HG02870 (cell line): ENCODE measurements around the gene IER3.
A peak's percentile ranks its signal among the peaks of the same experiment; 100 is the strongest.
"Not testable (repeated sequence)": the region's sequence is repeated elsewhere in the genome, so short reads cannot be mapped to it uniquely, and the experiment has no call there.

Experiments
- ATAC-seq: cut with Tn5 transposase; IDR thresholded peaks from one replicate; pipeline ENCODE4 v1.9.1; 2021; ENCODE audit warnings: mild to moderate bottlenecking, moderate library complexity; ENCODE audit not compliant: unreplicated experiment

Gene IER3

DNA sequence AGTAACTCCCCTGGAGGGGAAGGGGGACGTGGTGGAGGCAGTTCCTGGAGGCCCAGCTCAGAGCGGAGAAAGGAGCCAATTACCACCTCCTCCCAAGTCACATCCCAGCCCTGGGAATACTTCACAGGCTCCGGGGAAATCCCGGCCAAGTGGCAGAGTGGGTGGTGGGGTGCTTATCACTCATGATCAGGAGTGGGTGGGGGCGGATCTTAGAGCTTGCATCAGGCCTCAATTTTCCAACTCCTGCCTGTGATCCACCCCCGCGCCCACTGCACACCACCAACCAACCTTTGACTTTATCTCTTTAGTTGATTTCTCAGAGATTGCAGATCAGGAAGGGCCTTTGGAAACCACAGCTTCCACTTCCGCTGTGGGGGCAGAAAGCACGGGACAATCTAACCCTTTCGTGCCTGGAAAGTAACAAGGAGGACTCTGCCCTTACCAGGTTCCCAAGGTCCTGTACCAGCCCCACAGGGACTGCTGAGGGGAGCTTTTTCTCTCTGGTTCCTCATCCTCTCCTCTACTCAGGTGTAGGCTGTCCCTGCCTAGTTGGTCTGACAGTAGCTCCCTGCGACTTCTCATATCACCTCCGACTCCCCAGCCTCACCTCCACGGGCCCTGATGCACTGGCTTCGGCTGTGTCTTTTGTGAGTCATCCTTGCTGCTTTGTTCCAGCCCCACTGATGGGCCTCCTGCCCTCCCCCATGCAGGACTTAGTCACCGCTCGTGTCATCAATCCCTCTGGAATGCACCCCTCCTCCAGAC lies 24.9 kb upstream of the IER3 start:
- no peak for ATAC-seq

DNA sequence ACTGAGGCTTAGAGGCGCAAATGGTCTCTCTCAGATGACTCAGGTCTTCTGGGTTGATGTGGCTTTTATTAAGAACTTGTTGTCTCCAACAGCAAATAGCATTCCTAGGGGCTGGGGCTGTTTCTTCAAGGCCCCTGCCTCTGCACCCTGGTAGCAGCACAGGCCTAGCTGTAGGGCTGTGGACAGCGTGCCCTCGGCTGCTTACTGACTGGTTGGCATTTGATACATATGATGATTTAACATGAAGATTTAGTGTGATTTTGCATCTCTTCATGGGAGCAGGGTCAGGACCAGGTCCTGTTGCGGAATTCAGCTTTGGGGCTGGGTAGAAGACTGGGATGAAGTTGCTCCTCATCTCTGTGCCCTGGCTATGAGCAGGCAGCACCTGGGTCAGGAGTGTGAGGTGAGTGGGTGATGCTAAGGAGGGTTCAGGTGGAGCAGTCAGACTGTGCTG lies 24.3 kb upstream of the IER3 start:
- ATAC-seq, result no peak

DNA sequence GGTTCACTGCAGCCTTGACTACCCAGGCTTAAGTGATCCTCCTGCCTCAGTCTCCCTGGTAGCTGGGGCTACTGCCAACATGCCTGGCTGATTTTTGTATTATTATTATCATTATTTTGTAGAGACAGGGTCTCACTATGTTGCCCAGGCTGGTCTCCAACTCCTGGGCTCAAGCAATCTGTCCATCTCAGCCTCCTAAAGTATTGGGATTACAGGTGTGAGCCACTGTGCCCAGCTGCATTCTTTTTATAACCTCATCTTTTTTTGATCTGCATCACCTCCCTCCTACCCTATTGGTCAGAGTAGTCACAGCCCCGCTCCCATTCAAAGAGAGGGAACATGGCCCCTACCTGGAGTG lies 23.6 kb upstream of the IER3 start:
- no peak for ATAC-seq

DNA sequence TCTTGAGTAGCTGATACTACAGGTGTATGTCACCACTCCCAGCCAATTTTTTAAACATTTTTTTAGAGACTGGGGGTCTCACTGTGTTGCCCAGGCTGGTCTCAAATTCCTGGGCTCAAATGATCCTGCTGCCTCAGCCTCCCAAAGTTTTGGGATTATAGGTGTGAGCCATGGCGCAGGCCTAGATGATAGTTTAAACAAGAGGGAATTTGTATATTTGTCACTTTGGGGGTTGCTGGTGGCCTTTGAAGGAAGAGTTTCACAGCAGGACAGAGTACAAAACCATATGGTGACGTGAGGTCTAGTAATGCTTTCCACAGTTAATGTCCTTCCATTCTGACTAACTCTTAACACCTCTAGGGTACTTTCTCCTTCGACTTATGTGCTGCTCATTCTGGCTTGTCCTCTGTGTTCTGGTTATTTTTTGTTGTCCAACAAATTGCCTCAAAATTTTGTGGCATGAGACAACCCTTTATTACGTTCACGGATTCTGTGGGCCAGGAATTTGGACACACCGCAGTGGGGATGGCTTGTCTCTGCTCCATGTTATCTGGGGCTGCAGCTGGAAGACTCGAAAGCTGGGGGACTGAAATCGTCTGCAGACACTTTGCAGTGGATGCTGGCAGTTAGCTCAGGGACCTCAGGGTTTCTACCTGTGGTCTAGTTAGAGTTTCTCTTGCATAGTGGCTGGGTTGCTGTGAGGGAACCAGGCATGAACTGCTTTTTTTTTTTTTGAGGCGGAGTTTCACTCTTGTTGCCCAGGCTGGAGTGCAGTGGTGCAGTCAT lies 23.0 kb upstream of the IER3 start:
- peak; percentile 62 for ATAC-seq

DNA sequence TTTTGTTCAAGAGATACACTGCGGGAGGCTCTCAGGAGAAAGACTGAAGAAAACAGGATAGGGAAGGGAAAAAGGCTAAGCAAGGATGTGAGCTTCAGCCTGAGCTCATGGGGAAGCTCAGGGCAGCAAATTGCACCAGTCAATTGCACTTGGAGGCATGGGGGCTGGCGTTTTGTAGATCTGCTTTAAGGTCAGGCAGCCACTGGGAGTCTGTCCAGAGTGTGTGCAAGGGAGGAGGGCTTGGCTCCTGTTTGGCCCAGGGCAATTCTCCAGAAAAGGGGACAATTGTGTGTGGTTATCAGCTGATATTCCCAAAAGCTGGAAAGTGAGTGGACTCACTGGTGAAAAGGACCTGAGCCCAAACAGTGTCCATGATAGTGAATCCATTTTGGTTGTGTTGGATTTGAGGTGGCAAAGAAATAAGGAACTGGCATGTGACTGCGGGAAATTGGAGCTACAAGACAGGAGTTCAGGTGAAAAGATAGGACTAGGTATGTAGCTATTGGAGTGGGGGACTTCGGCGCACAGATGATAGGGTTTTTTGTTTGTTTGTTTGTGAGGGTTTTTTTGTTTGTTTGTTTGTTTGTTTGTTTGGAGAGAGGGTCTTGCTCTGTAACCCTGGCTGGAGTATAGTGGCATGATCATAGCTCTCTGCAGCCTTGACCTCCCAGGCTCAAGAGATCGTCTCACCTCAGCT lies 22.3 kb upstream of the IER3 start:
- no peak for ATAC-seq

DNA sequence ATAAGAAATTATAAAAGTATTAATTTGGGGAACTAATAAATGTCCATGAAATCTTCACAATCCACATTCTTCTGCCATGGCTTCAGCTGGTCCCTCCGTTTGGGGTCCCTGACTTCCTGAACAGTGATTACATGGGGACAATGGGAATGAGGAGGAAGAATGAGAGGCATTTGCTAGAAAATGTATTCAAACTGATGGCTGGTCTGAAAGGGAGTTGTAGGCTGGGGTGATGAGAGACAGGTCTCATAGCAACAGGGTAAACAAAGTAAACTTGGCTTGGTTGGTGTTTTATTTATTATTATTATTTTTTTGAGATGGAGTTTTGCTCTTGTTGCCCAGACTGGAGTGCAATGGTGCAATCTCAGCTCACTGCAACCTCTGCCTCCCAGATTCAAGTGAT lies 21.1 kb upstream of the IER3 start:
- ATAC-seq, result not testable (repeated sequence)

DNA sequence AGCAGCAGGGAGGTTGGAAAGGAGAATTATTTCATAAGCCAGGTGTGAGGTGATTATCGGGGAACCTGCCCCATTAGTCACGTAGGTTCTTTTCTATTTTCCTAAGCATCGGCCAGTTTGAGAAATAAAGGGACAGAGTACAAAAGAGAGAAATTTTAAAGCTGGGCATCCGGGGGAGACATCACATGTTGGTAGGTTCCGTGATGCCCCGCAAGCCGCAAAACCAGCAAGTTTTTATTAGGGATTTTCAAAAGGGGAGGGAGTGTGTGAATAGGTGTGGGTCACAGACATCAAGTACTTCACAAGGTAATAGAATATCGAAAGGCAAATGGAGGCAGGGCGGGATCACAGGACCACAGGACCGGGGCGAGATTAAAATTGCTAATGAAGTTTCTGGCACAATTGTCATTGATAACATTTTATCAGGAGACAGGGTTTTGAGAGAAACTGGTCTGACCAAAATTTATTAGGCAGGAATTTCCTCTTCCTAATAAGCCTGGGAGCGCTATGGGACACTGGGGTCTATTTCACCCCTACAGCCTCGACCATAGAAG lies 20.2 kb upstream of the IER3 start:
- ATAC-seq, result not testable (repeated sequence)

DNA sequence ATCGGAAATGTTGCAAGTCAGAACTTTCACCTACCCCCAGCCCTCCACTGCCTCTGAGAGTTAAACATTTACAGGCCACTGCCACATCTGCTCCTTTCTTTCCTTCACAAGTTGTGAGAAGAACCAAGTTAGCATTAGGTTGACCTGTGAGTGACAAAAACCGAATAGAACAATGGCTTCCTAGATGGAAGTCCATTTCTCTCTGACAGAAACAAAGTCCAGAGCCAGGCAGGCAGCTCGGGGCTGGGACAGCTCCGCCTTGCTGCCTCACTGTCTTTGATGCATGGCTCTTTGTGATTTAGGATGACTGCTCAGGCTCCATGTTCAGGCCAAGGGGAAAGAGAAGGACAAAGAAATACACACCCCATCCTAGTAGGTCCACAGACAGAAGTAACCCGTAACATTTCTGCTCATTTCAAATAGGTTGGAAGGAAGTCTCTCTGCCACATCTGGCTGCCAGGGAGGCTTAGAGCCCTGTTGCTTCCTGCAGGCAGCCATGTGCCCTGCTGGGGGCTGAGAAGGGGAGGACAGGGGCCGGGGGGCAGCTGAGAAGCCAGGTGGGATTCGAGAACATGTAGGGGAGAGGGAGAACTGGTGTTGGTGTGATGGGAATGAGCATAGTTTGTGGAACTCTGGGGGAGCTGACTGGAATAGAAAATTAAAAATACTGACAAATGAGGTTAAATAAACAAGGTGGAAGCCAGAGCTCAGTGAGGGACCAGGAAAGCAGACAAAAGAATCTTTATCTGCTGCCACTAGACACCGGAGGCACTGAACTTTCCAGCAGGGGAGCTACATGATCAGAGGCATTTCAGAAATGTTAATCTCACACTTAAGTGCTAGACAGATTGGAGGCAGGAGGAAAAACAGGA lies 19.5 kb upstream of the IER3 start:
- ATAC-seq, result no peak

DNA sequence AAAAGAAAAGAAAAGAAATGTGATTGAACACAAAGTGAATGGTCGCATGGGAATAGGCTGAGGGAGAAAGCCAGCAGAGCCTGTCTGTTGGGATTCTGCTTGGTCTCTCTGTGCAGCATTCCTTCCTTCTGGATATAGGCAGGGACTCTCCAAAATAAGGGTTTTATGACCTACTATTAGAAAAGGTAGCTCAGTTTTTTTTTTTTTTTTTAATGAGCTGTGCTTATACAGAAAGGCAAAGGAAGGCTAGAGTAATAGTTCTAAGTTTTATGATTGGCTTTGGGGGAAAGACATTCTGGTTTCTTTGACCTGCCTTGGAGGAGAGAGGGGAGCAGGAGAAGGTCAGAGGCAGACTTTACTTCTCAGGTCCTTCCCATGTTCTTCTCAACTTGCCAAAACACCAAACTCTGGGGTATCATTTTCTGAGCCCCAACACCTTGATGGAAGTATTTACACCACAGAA lies 18.8 kb upstream of the IER3 start:
- ATAC-seq, result no peak

DNA sequence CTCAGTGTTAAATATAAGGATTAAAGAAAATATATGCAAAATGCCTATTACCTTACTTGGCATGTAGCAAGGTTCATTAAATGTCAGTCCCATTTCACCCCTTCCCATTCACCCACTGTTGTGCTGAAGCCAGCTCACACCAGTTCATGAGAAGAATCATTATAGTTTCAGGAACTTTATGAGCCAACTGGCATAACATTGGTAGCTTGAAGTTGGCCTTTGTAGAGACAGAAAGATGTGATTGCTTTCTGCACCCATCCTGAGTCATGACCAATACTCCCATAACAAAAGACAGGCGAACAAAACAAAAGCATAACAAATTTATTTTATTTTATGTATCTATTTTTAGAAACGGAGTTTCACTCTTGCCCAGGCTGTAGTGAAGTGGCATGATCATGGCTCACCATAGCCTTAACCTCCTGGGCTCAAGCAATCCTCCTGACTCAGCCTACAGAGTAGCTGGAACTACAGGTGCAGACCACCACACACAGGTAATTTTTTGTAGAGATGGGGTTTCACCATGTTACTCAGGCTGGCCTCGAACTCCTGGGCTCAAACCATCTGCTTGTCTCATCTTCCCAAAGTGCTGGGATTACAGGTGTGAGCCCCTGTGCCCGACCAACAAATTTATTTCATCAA lies 17.6 kb upstream of the IER3 start:
- ATAC-seq, result no peak

DNA sequence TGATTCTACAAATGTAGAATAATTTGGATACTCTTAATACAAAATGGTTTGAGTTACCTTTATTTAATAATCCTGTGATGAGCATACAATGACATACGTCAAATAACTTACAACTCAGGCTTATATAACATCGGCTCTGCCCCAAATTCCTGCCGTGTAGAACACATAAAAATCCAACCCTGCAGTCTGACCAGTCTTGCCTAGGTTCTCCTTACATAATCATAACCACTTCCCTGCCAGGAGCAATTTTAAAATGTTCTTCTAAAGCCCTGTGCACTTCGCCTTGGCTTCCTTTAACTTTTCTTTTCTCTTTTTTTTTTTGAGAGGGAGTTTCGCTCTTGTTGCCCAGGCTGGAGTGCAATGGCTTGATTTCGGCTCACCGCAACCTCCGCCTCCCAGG lies 16.2 kb upstream of the IER3 start:
- no peak for ATAC-seq

DNA sequence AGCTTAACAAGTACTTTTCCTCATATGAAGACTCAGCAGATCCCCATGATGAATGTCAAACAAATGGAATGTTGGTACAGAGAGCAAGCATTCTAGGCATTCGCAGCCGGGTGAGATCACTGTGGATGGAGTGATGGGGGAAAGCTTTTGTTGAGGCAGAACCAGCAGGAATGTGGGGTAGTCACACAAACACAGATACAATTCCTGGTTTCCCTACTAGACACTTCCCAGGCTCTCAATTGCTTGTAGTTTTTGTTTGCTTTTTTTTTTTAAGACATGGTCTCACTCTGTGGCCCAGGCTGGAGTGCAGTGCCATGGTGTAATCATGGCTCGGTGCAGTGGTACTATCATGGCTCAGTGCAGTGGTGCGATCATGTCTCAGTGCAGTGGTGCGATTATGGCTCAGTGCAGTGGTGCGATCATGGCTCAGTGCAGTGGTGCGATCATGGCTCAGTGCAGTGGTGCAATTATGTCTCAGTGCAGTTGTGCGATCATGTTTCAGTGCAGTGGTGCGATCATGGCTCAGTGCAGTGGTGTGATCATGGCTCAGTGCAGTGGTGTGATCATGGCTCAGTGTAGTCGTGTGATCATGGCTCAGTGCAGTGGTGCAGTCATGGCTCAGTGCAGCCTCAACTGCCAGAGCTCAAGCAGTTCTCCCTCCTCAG lies 15.4 kb upstream of the IER3 start:
- ATAC-seq, result no peak

DNA sequence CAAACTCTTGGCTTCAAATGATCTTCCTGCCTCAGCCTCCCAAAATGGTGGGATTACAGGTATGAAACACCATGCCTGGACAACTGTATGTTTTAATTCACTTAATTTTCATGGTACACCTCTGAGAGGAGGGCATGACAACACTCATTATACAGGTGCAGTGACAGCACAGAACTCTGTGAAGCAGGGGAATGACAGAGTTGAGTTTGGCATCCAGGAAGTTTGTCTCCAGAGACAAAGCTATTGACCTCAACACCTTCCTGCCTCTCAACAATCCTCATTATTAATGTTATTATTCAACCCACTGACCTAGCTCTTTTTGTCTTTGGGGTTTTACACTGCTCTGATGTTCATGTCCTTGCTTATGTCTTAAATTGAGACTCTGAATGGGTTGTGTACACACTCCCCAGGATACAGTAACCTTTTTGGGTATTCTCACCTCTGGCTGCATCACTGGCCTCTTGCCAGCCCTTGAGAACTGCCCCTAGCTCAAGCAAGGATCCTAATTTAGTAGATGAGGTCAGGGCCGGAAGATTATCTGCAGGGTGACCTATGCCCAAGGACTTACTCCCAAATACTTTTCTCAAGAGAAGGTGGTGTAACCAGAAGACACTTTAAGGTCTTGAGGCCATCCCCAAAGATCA lies 13.0 kb upstream of the IER3 start:
- no peak for ATAC-seq

DNA sequence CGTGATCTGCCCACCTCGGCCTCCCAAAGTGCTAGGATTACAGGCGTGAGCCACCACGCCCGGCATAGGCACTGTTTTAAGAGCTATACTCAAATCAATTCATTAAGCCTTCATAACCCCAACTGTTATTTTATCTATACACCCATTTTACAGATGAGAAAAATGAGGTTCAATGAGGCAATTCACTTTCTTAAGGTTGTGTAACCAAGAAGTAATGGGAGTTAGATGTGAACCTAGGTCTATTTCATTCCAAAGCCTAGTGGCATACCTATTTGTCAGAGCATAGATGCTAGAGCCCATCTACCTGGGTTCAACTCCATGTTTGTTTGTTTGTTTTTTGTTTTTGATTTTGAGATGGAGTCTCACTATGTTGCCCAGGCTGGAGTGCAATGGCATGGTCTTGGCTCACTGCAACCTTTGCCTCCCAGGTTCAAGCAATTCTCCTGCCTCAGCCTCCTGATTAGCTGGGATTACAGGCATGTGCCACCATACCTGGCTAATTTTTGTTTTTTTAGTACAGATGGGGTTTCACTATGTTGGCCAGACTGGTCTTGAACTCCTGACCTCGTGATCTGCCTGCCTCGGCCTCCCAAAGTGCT lies 12.2 kb upstream of the IER3 start:
- not testable (repeated sequence) for ATAC-seq

DNA sequence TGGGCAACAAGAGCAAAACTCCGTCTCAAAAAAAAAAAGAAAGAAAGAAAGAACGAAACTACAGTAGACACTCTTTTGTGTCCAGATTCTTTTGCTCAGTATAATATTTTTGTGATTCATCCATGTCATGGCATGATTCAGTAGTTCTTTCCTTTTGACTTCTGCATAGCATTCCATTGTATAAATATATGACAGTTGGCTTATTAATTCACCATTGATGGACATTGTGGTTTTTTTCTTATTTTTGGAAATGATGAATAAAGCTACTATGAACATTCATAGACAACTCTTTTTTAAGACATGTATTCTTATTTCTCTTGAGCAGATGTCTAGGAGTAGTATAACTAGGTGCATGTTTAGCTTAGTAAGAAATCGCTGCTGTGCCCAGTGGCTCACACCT lies 10.3 kb upstream of the IER3 start:
- no peak for ATAC-seq

DNA sequence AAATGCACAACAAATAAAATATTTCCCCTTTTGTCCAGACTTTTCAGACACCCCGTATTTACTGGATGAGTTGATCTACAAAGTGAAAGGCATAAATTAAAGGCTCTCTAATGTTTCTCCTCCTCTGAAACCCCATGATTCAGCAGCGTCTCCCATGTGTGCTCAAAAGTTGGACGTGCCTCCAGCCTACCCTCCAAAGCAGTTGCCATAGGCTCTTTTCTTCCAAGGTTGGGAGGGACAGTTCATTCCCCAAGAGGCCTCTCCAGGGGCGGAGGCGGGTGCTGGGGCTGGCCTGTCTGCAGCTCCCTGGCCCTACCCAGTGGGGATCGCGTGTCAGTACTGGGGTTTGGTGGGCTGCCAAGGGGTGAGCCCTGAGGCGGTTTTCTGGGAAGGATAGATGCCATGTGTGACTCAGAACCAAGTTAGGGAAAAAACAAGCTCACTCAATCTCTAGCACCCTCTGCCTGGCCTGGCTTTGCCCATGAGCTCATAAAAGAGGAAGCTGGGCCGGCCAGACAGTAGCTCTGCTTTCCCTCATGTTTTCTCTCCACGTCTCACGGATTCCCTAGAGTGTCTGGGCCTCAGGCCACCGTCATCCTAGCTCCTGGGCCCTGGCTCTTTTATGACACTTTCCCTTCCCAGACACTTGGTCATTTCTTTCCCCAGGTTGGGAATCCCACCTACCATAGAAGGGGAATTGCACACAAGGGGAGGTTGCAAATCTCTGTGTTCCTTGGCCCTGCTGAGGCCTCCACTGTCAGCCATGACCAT lies 8.0 kb upstream of the IER3 start:
- no peak for ATAC-seq

DNA sequence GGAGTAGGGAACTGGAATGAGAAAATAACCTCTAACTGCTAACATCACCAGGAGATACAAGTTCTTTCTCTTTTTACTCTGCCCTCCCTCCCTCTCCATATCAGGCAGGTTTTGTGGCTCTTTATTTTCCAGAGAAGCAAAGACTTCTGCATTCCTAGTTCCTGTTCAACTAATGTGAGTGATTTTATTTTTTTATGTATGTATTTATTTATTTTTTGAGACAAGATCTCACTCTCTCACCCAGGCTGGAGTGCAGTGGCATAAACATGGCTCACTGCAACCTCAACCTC lies 6.0 kb upstream of the IER3 start:
- no peak for ATAC-seq
